Stomach (tissue), 4 donors: Measurements from ENCODE around the gene HS3ST1.

ENCODE experiments used
- EP300 ChIP-seq: sonication (generic); formaldehyde crosslinking; IDR thresholded peaks from one replicate; pipeline ENCODE4 v1.6.1; 2017; ENCODE audit warnings: antibody characterized with exemption
- POLR2A ChIP-seq, 4 donors: fragments of 450-650 bp; IDR thresholded peaks; one replicate each; pipeline ENCODE4 v1.6.1; 2016; ENCODE audit warnings: antibody characterized with exemption in 4 of 4, control low read depth in 2 of 4, mild to moderate bottlenecking in 1 of 4, moderate library complexity in 1 of 4
- POLR2AphosphoS5 ChIP-seq, 3 donors: sonication (generic); formaldehyde crosslinking; IDR thresholded peaks; one replicate each; pipeline ENCODE4 v1.6.1; 2016; ENCODE audit warnings: antibody characterized with exemption in 3 of 3
- TF ChIP-seq, protein P1 (sequence below), 7 experiments: fragments of 450-650 bp in 4 of 7; fragments of 200-600 bp in 3 of 7; sonication (generic) in 3 of 7; IDR thresholded peaks; one replicate each; pipeline ENCODE4 v1.5.1; 2016 to 2019; ENCODE audit warnings: antibody characterized with exemption in 7 of 7, control low read depth in 2 of 7, mild to moderate bottlenecking in 1 of 7

DNA sequence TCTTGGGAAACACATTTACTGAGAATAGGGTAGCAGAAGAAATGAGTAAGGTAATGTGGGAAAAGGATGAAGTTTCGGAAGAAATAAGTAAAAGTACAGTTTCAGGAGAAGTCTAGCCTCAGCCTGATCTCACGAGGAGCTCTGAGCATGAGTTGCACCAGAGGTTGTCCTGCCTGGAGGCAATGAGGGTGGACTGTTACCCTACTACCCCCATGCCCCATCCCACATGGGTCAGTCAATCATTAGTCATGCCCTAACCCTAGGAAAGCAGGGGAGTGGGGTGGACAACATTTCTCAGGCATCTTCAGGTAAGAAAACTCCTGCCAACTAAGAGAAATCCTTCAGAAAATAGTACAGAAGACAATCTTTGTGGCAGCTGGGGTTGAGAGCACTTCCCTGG lies 35.1 kb downstream of the HS3ST1 start:
- TF ChIP-seq, protein P1, sequence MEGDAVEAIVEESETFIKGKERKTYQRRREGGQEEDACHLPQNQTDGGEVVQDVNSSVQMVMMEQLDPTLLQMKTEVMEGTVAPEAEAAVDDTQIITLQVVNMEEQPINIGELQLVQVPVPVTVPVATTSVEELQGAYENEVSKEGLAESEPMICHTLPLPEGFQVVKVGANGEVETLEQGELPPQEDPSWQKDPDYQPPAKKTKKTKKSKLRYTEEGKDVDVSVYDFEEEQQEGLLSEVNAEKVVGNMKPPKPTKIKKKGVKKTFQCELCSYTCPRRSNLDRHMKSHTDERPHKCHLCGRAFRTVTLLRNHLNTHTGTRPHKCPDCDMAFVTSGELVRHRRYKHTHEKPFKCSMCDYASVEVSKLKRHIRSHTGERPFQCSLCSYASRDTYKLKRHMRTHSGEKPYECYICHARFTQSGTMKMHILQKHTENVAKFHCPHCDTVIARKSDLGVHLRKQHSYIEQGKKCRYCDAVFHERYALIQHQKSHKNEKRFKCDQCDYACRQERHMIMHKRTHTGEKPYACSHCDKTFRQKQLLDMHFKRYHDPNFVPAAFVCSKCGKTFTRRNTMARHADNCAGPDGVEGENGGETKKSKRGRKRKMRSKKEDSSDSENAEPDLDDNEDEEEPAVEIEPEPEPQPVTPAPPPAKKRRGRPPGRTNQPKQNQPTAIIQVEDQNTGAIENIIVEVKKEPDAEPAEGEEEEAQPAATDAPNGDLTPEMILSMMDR (IDR thresholded peaks at IDR 0.05): no peak
- no peak for TF ChIP-seq POLR2A (IDR thresholded peaks at IDR 0.05)
- TF ChIP-seq EP300: no peak
- no peak for TF ChIP-seq POLR2AphosphoS5 (IDR thresholded peaks at IDR 0.05)
